NCI-H774 (cell line): ENCODE data around the gene RAF1.
"Not testable (repeated sequence)": the region's sequence is repeated elsewhere in the genome, so short reads cannot be mapped to it uniquely, and the experiment has no call there.

ENCODE experiments used
- DNase-seq: peaks from one replicate; lab custom pipeline; 2025; lab: John Stamatoyannopoulos, UW

RAF1 gene

DNA sequence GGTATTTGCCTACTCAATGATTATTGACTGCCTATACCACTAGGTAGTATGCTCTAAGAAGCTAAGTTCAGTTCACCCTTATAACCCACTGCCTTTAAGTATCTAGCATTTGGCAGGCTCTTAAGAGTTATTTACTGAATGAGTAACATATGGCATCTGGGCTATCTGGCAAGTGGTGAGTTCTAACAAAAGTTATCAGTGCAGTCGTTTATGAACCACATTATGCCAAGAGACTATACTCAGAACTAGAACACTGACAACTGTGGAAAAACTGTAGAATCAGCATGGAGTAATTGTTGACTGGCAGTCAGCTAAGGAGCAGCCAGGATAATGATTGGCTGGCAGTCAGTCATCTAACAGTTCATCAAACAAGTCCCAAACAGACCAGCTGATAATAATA, 25.8 kb downstream of the RAF1 start:
- DNase-seq = no peak

- no peak for DNase-seq
Observed at GRCh38 chr3:12633108-12633507, 30.8 kb downstream of the RAF1 start.

- DNase-seq = no peak
Observed at GRCh38 chr3:12632523-12632922, 31.4 kb downstream of the RAF1 start.

DNA sequence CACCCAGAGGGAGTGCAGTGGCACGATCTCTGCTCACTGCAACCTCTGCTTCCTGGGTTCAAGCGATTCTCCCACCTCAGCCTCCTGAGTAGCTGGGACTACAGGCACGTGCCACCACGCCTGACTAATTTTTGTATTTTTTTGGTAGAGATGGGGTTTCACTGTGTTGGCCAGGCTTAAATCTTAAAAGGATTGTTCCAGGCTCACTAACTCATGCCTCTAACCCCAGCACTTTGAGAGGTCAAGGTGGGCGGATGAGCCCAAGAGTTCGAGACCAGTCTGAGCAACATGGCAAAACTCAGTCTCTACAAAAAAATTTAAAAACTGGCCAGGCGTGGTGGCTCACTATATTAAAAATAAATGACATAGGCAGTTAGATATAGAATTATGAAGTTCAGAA, 33.1 kb downstream of the RAF1 start:
- DNase-seq = not testable (repeated sequence)

DNA sequence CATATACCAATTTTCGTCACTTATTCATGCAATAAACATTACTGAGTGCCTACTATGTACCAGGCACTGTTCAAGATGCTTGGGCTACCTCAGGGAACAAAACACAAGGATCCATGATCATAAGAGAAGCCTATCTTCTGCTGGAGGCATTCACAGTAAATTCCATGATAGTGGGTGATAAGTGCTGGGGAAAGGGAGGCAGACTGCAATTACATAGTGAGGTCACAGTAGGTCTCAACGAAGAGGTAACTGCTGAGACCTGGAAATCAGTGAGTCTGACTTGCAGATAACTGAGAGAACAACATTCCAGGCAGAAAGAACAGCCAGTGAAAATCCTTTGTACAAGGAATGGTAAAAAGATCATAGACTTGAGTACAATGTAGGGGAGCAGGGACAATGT, 33.6 kb downstream of the RAF1 start:
- DNase-seq = no peak

DNA sequence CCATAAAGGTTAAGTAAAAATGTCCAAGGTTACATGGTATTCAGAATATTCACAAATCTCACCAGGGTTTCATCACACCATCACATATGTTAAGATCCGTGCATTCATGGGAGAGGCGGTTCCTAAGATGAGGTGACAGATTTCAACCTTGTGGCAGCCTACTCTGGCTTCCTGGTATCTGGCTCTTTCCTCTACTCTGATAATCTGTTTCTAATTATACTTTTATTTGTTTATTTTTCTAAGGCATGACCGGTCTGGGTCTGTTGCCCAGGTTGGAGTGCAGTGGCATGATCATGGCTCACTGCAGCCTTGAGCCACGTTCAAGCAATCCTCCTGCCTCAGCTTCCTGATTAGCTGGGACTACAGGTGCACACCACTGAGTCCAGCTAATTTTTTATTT, 34.4 kb downstream of the RAF1 start:
- DNase-seq = no peak

DNA sequence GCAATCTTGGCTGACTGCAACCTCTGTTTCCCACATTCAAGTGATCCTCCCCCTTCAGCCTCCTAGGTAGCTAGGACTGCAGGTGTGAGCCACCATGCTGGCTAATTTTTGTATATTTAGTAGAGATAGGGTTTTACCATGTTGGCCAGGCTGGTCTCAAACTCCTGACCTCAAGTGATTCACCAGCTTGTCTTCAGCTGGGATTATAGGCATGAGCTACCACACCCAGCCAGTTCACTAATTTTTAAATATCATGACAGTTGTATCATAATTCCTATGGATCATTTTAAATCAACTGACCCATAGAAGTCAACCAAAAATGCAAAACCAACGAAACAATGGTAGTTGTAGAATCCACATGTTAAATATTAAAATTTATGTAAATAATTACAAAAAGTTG, 35.1 kb downstream of the RAF1 start:
- DNase-seq = no peak

DNA sequence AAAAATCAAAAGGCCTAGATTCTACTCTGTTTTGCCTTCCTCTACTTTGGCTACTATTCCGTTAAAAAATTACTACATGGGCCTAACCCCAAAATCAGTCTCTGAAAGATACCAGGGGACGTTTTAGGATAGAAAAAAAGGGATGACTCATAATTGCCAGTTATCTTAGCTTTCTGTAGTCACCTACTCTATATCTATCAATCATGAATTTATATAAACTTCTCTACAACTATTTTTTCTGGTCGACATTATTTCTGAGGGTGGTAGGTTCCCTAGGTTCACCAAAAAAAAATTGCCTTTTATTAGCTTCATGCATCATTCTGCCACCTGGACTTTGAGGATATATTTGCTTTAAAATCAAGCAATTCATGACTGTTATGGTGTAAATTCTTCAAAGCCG, 36.5 kb downstream of the RAF1 start:
- no peak for DNase-seq

GRCh38 chr3:12624964-12625363, 39.0 kb downstream of the RAF1 start:
- DNase-seq = not testable (repeated sequence)

DNA sequence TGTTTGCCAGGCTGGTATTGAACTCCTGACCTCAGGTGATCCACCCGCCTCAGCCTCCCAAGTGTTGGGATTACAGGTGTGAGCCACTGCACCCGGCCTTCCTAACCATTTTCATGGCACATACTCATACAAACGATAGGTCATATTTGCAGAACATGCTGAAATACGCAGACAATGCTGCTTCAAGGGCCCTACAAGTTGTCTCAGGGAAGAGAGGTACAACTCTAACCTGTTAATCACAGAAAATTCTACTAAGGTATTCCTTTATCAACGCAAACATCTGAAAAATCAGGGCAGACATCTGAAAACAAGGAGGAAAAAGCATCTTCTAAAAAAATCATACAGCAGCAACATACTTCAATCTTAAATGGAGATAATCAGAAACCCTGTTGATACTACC, 39.9 kb downstream of the RAF1 start:
- DNase-seq = no peak

- no peak for DNase-seq
Observed at GRCh38 chr3:12622335-12622734, 41.6 kb downstream of the RAF1 start.

DNA sequence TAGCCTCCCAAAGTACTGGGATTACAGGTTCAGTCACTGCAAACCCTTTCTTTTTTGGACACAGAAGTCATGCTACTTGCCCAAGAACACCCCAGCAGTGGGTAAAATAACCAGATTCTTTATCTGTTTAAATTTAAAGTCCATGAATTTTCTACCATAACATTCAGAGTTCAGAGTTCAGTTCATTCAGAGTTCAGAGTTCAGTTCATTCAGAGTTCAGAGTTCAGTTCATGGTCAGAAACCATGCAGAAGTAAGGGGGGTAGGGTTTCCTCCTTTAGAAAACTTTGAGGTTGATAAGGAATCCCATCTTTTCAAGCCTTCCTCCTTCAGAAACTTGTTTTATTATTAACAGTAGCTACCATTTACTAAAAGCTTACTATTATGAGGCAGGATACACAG, 43.2 kb downstream of the RAF1 start:
- no peak for DNase-seq

GRCh38 chr3:12620305-12620704, 43.6 kb downstream of the RAF1 start:
- DNase-seq = no peak

- no peak for DNase-seq
Observed at GRCh38 chr3:12618426-12618825, 45.5 kb downstream of the RAF1 start.

GRCh38 chr3:12615266-12615665, 48.7 kb downstream of the RAF1 start:
- no peak for DNase-seq

- no peak for DNase-seq
Observed at GRCh38 chr3:12613250-12613649, 50.7 kb downstream of the RAF1 start.

GRCh38 chr3:12612514-12613226, 51.2 kb downstream of the RAF1 start:
- no peak for DNase-seq

DNA sequence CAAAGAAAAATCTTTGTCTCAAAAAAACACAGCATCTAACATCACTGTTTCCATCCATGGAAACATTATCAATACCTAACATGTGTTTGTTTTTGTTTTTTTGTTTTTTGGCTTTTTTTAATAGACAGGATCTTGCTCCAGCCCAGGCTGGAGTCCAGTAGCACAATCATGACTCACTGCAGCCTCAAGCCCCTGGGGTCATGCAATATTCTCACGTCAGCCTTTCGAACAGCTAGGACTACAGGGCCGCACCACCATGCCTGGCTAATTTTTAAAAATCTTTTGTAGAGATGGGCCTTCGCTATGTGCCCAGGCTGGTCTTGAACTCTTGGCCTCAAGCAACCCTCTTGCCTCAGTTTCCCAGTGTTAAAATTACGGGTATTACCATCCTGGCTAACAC, 52.8 kb downstream of the RAF1 start:
- no peak for DNase-seq

- DNase-seq = no peak
Observed at GRCh38 chr3:12608376-12608775, 55.5 kb downstream of the RAF1 start.

DNA sequence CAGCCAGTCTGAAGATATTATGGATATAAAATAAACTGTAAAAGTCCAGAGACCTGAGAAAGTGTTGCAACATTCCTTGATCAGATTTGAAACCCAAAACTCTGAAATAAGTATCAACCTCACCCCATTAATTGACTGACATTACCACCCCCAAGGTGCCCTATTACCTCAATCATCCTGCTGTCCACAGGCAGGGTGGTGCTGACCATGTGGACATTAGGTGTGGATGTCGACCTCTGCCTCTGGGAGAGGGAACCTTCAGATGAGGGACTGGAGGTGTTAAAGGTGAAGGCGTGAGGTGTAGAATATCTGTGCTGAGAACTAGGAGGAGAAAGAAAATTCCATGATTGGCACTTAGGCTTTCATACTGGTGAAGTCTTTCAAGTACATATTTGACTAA, 59.9 kb downstream of the RAF1 start:
- DNase-seq = no peak

- no peak for DNase-seq
Observed at GRCh38 chr3:12601072-12601471, 62.8 kb downstream of the RAF1 start.

GRCh38 chr3:12598890-12599289, 65.0 kb downstream of the RAF1 start:
- DNase-seq = no peak

GRCh38 chr3:12593473-12593872, 70.4 kb downstream of the RAF1 start:
- DNase-seq = no peak

GRCh38 chr3:12591997-12592715, 71.8 kb downstream of the RAF1 start:
- no peak for DNase-seq
